T-helper 9 cell (primary cell): ENCODE measurements around the gene INTS11.

Source experiments
- DNase-seq: peaks from one replicate; pipeline ENCODE4 v3.0.0-alpha.2; 2020

The INTS11 gene

GRCh38 chr1:1312450-1313314, 11.8 kb downstream of the INTS11 start:
- no peak for DNase-seq

GRCh38 chr1:1311107-1312104, 13.1 kb downstream of the INTS11 start:
- no peak for DNase-seq

GRCh38 chr1:1310476-1311053, 13.9 kb downstream of the INTS11 start:
- no peak for DNase-seq

GRCh38 chr1:1310109-1310385, 14.4 kb downstream of the INTS11 start:
- DNase-seq, result no peak

- DNase-seq, result no peak
Measured at GRCh38 chr1:1309251-1310108, 15.0 kb downstream of the INTS11 start.

- no peak for DNase-seq
Measured at GRCh38 chr1:1308756-1309250, 15.7 kb downstream of the INTS11 start.

- peak; percentile 80 for DNase-seq
Measured at GRCh38 chr1:1307923-1308755, 16.3 kb downstream of the INTS11 start, which contains the start of the genes ACAP3 and PUSL1. Gene ACAP3 (minus strand): TSS chr1:1307930. CDS start chr1:1307815, 115 bp downstream. Gene PUSL1 (plus strand): TSS chr1:1308597. CDS start chr1:1308644, 47 bp downstream.

GRCh38 chr1:1307261-1307922, 17.1 kb downstream of the INTS11 start:
- no peak for DNase-seq

GRCh38 chr1:1306661-1307260, 17.7 kb downstream of the INTS11 start:
- DNase-seq, result no peak

- DNase-seq, result no peak
Measured at GRCh38 chr1:1306070-1306660, 18.3 kb downstream of the INTS11 start.

GRCh38 chr1:1305300-1306069, 19.0 kb downstream of the INTS11 start:
- peak; percentile 51 for DNase-seq

- no peak for DNase-seq
Measured at GRCh38 chr1:1304331-1305299, 19.8 kb downstream of the INTS11 start.

GRCh38 chr1:1303736-1304135, 20.7 kb downstream of the INTS11 start:
- DNase-seq, result no peak

- no peak for DNase-seq
Measured at GRCh38 chr1:1302951-1303509, 21.4 kb downstream of the INTS11 start.

GRCh38 chr1:1302006-1302430, 22.4 kb downstream of the INTS11 start:
- DNase-seq, result no peak

- DNase-seq, result no peak
Measured at GRCh38 chr1:1300352-1300739, 24.1 kb downstream of the INTS11 start.

GRCh38 chr1:1299686-1300351, 24.6 kb downstream of the INTS11 start:
- no peak for DNase-seq
